A549 (cell line): ENCODE measurements around the gene MYO1C. TPM values are rescaled to one million over a fixed set of nuclear protein-coding genes. Genes with fewer than 3 reads are reported as not detected.

ENCODE experiments used
- ATAC-seq, 2 experiments: fragments of 200-7000 bp in 1 of 2; fragments of >200 bp in 1 of 2; cut with Nextera tagmentation in 1 of 2; cut with Tn5 transposase in 1 of 2; 3 replicates each; pipeline versions ENCODE4 v1.8.0 to v1.9.1; 2018 to 2020; ENCODE audit warnings: mild to moderate bottlenecking in 1 of 2, moderate library complexity in 1 of 2
- CTCF ChIA-PET: fragments of 300-600 bp; sonication (Branson Sonifier 250); formaldehyde crosslinking; extraction: SDS; loops from one replicate; lab custom pipeline; 2021; ENCODE audit warnings: antibody characterized with exemption, inconsistent platforms; lab: Yijun Ruan, JAX
- POLR2A ChIA-PET: fragments of 350-600 bp; formaldehyde crosslinking; extraction: SDS; loops from one replicate; lab custom pipeline; 2021; ENCODE audit warnings: antibody characterized with exemption, inconsistent platforms; lab: Yijun Ruan, JAX
- DNase-seq, 2 experiments: peaks; one replicate each; pipeline versions ENCODE4 v3.0.0 to v3.0.0-alpha.2; 2011 to 2016; ENCODE audit warnings: low read depth in 1 of 2, low spot score in 1 of 2
- FAIRE-seq: peaks from 2 replicates; lab custom pipeline; 2011; peaks lifted over from hg19 to GRCh38; lab: Jason Lieb, UNC
- H3K27ac ChIP-seq, 2 experiments: fragments of >200 bp; sonication (Bioruptor Twin); formaldehyde crosslinking; 3 replicates each; pipeline ENCODE4 v1.5.1; 2016 to 2017
- H3K4me1 ChIP-seq: fragments of >200 bp; sonication (Bioruptor Twin); formaldehyde crosslinking; 3 replicates; pipeline ENCODE4 v1.6.1; 2016
- H3K4me2 ChIP-seq: fragments of >200 bp; sonication (Bioruptor Twin); formaldehyde crosslinking; 3 replicates; pipeline ENCODE4 v1.6.1; 2016
- H3K4me3 ChIP-seq: fragments of >200 bp; sonication (Bioruptor Twin); formaldehyde crosslinking; 3 replicates; pipeline ENCODE4 v1.5.1; 2016
- H3K9me3 ChIP-seq: fragments of >200 bp; sonication (Bioruptor Twin); formaldehyde crosslinking; 3 replicates; pipeline ENCODE4 v1.6.1; 2016
- CHD2 ChIP-seq: fragments of 150-350 bp; IDR thresholded peaks from 2 replicates; pipeline ENCODE4 v1.6.1; 2014; ENCODE audit warnings: low read length; ENCODE audit not compliant: partially characterized antibody
- ESRRA ChIP-seq: fragments of 150-350 bp; IDR thresholded peaks from 2 replicates; pipeline ENCODE4 v1.6.1; 2014; ENCODE audit warnings: mild to moderate bottlenecking, low read length, borderline replicate concordance
- FOSB ChIP-seq: fragments of 250-450 bp; sonication (Bioruptor Pico); IDR thresholded peaks from 2 replicates; pipeline ENCODE4 v1.5.0; 2020; ENCODE audit warnings: mild to moderate bottlenecking, moderate library complexity
- FOSL2 ChIP-seq, 2 experiments: fragments of 450-650 bp in 1 of 2; fragments of >200 bp in 1 of 2; sonication (Bioruptor Twin) in 1 of 2; formaldehyde crosslinking; IDR thresholded peaks; 2 replicates each; pipeline versions ENCODE4 v1.5.0 to v1.6.1; 2016 to 2020; ENCODE audit warnings: mild to moderate bottlenecking in 1 of 2, moderate library complexity in 1 of 2
- GATA3 ChIP-seq: IDR thresholded peaks from 2 replicates; pipeline ENCODE4 v1.6.1; 2012; ENCODE audit warnings: borderline replicate concordance
- HDAC2 ChIP-seq: fragments of 200-600 bp; sonication (generic); IDR thresholded peaks from 2 replicates; pipeline ENCODE4 v1.6.1; 2016
- HES2 ChIP-seq: fragments of >200 bp; sonication (Bioruptor Twin); formaldehyde crosslinking; IDR thresholded peaks from 2 replicates; pipeline ENCODE4 v1.6.1; 2016
- JUN ChIP-seq, 2 experiments: fragments of >200 bp; sonication (Bioruptor Twin); formaldehyde crosslinking; IDR thresholded peaks; 2 replicates in 1 of 2; 3 replicates in 1 of 2; pipeline ENCODE4 v1.6.1; 2016 to 2017
- JUNB ChIP-seq: fragments of >200 bp; sonication (Bioruptor Twin); formaldehyde crosslinking; IDR thresholded peaks from 2 replicates; pipeline ENCODE4 v1.6.1; 2016
- KDM1A ChIP-seq: fragments of 200-600 bp; sonication (generic); IDR thresholded peaks from 2 replicates; pipeline ENCODE4 v1.6.1; 2016; ENCODE audit warnings: low read depth, mild to moderate bottlenecking
- MAX ChIP-seq: IDR thresholded peaks from 2 replicates; pipeline ENCODE4 v1.6.1; 2012
- MAZ ChIP-seq: fragments of 150-350 bp; IDR thresholded peaks from 2 replicates; pipeline ENCODE4 v1.6.1; 2014; ENCODE audit warnings: antibody characterized with exemption, low read depth, low read length, borderline replicate concordance
- MYC ChIP-seq: IDR thresholded peaks from 2 replicates; pipeline ENCODE4 v1.6.1; 2012; ENCODE audit warnings: mild to moderate bottlenecking, inconsistent platforms, low read length, improper control_type of control experiment, borderline replicate concordance
- NR3C1 ChIP-seq: fragments of >200 bp; sonication (Bioruptor Twin); formaldehyde crosslinking; IDR thresholded peaks from 3 replicates; pipeline ENCODE4 v1.6.1; 2017
- PHF8 ChIP-seq: fragments of 200-600 bp; sonication (generic); IDR thresholded peaks from 2 replicates; pipeline ENCODE4 v1.6.1; 2016; ENCODE audit warnings: low read depth, mild to moderate bottlenecking, antibody characterized with exemption, moderate library complexity, borderline replicate concordance
- RAD21 ChIP-seq, 2 experiments: fragments of >200 bp in 1 of 2; sonication (Bioruptor Twin) in 1 of 2; formaldehyde crosslinking in 1 of 2; IDR thresholded peaks in 1 of 2; conservative IDR thresholded peaks in 1 of 2; 2 replicates in 1 of 2; 3 replicates in 1 of 2; pipeline ENCODE4 v1.6.1; 2012 to 2018; ENCODE audit warnings: inconsistent platforms in 1 of 2
- RNF2 ChIP-seq: fragments of 200-600 bp; sonication (generic); IDR thresholded peaks from 2 replicates; pipeline ENCODE4 v1.6.1; 2016; ENCODE audit warnings: low read depth, mild to moderate bottlenecking, antibody characterized with exemption, moderate library complexity, borderline replicate concordance
- TP53 ChIP-seq: fragments of 250-450 bp; sonication (Bioruptor Pico); IDR thresholded peaks from 2 replicates; pipeline ENCODE4 v1.5.0; 2021; ENCODE audit warnings: mild to moderate bottlenecking, moderate library complexity
- USF2 ChIP-seq: fragments of 450-650 bp; IDR thresholded peaks from 2 replicates; pipeline ENCODE4 v1.6.1; 2014; ENCODE audit warnings: antibody characterized with exemption
- ZNF302 ChIP-seq: fragments of 250-450 bp; sonication (Bioruptor Pico); IDR thresholded peaks from 2 replicates; pipeline ENCODE4 v1.9.0; 2021; ENCODE audit warnings: inconsistent platforms, mild to moderate bottlenecking, moderate library complexity
- WGBS: methylation state at CpG from one replicate; pipeline ENCODE4 v1.1.6; 2017; ENCODE audit errors: missing lambda C conversion rate; 5-methylcytosine and 5-hydroxymethylcytosine counted together
- polyA plus RNA-seq, 4 experiments: library from polyadenylated mRNA; depleted of rRNA in 3 of 4; stranded (reverse); fragments of >200 nt; fragmentation: RNase III in 1 of 4; extraction: RNeasy Plus Mini Kit Qiagen cat#74134 plus additional on column Dnase treatment in 1 of 4; gene quantifications; 2 replicates in 3 of 4; 3 replicates in 1 of 4; pipeline ENCODE4 v1.2.3, GENCODE V29; 2011 to 2017

Gene MYO1C
- polyA plus RNA-seq, 2 of the 4 experiments (the other 2 are of a cell fraction), result 101 to 123 TPM

DNA sequence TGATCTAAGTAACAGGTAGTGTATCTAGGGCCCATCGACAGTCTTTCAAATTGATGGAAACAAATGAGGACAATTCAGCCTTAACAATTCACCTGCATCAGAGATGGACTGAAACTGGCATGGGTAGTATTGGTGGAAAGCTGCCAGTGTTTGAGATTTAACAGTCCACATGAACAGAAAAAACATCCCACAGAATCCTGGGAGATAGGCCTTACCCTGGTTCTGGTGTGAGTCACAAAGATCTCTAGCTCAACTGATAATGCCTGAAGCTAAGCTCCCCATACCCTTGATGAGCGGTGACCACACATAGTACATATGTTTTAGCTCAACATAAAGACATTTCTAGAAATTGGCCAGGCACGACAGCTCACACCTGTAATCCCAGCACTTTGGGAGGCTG lies 58.3 kb downstream of the MYO1C start:
- Histone ChIP-seq H3K27ac (no peak overlapping the region), H3K4me3 (no peak overlapping the region), H3K4me2 (no peak overlapping the region), H3K4me1 (peaks cover 13% of the 10 kb centered on the region), H3K9me3 (no peaks in the 10 kb centered on the region)
- FAIRE-seq (no peak), ATAC-seq (no peak), DNase-seq (no peak)
- CTCF ChIA-PET, result interaction anchor here (0.7 to 3.8 kb wide), 5 partner anchors 10 to 68 kb away, joined by 3 to 22 read pairs (median 4); no protein-coding TSS in a partner anchor
- POLR2A ChIA-PET, result no interaction called here
- TF ChIP-seq TP53 (CRISPR knock-in tag) (no peak), RAD21 (conservative IDR thresholded peaks at IDR 0.05 in 1 of 2, IDR thresholded peaks at IDR 0.05 in 1 of 2) (no peak), HDAC2 (no peak), MYC (no peak), JUNB (no peak), HES2 (no peak), ESRRA (no peak), CHD2 (no peak), USF2 (no peak), FOSB (no peak), RNF2 (no peak), GATA3 (no peak)
- WGBS, result 87% methylated on average over 3 of the region's 3 CpGs

- CTCF ChIA-PET, result interaction anchor here (0.6 to 3.8 kb wide), 2 partner anchors 49 to 66 kb away, joined by 3 to 22 read pairs; no protein-coding TSS in a partner anchor
- ATAC-seq (no peak), FAIRE-seq (peak; percentile 32), DNase-seq (no peak)
- no peak overlapping the region for H3K27ac ChIP-seq
- no peak overlapping the region for H3K4me2 ChIP-seq
- no peaks in the 10 kb centered on the region for H3K9me3 ChIP-seq
- H3K4me1 ChIP-seq, result no peaks in the 10 kb centered on the region
- TF ChIP-seq NR3C1 (no peak), MYC (no peak), MAZ (no peak)
- 89% methylated on average over 2 of the region's 2 CpGs for WGBS
- POLR2A ChIA-PET, result no interaction called here
- no peak overlapping the region for H3K4me3 ChIP-seq
Measured at GRCh38 chr17:1431631-1432104, 60.8 kb downstream of the MYO1C start.

DNA sequence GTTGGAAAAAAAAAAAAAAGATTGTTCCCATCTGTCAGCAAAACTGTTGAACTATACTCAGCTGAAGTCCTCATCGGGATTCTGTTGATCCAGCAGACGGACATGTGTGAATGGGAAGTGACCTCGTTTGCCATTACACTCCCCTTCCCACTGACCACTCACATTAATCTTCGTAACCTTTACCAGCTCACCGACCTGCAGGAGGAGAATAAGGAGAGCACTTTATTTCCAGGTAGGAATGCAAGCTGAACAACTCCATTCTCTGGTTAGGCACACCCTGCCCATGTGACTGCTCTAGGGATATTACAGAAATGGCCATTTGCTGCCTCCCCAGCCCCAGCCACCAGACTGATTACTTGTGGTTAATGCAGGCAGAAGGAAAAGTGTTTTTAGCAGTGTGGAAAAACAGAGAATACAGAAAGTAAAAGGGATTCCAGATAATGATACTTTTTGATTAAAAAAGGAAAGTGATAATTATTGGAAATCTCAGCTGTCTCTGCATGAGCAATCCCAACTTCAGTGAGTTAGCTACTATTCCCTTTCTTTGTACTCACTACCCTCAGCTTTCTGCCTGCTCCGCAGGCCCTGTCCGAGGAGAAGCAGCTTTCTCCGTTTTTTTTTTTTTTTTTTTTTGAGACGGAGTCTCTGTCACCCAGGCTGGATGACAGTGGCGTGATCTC lies 68.9 kb downstream of the MYO1C start:
- ATAC-seq (peak; percentile 35 to 37; a peak in 4 of 6 replicates), DNase-seq (no peak), FAIRE-seq (no peak)
- ChIA-PET CTCF (interaction anchor here (0.6 to 4.6 kb wide), 10 partner anchors 9 to 164 kb away, joined by 3 to 24 read pairs (median 4); no protein-coding TSS in a partner anchor), POLR2A (interaction anchor here (0.7 to 1.3 kb wide), 2 partner anchors 23 to 32 kb away, joined by 3 read pairs; partner anchors contain the start of gene YWHAE)
- WGBS, result 71% methylated on average over 10 of the region's 10 CpGs
- peak overlapping the region; percentile 2; the same call in 1 of the 3 replicates for H3K4me2 ChIP-seq
- H3K4me3 ChIP-seq, result no peak overlapping the region
- no peak overlapping the region; a peak in 1 of 6 replicates for H3K27ac ChIP-seq
- TF ChIP-seq JUN (IDR thresholded peaks at IDR 0.05) (0 out of 5 replicates have a peak, but pooled peaks of 1 of the 2 experiments have one; percentile 26), KDM1A (no peak), ZNF302 (CRISPR knock-in tag) (no peak)
- no peaks in the 10 kb centered on the region for H3K9me3 ChIP-seq
- peaks cover 22% of the 10 kb centered on the region for H3K4me1 ChIP-seq

DNA sequence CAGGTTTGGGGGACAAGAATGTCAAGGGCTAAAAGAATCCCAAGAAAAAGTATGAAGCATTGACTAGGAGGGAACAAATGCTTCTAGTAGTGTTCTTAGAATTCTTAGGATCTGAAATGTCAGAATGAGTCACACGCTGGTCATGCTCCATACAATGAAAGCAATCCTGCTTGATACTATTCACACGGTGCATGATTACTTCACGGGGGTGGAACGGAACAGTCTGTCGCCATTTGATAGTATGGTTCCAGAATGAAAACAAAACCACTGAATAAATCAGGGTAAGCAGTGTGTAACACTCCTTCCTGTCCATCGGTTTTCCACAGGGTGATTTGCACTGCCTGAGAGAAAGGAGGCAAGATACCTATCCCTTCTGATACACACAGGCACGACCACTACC lies 69.6 kb downstream of the MYO1C start:
- POLR2A ChIA-PET, result no interaction called here
- H3K27ac ChIP-seq, result no peak overlapping the region; a peak in 2 of 6 replicates
- H3K9me3 ChIP-seq, result no peaks in the 10 kb centered on the region
- ATAC-seq (peak; percentile 82 to 85), FAIRE-seq (peak; percentile 86), DNase-seq (peak; percentile 57 to 71)
- 36% methylated on average over 7 of the region's 7 CpGs for WGBS
- peaks cover 22% of the 10 kb centered on the region for H3K4me1 ChIP-seq
- H3K4me3 ChIP-seq, result no peak overlapping the region
- peak overlapping the region; percentile 9; the same call in 1 of the 3 replicates for H3K4me2 ChIP-seq
- CTCF ChIA-PET, result interaction anchor here (0.8 to 4.6 kb wide), 4 partner anchors 57 to 164 kb away, joined by 3 to 24 read pairs (median 3); no protein-coding TSS in a partner anchor
- no peak for TF ChIP-seq PHF8
- peak; percentile 49; the same call in 1 of the 2 replicates for TF ChIP-seq FOSL2 (IDR thresholded peaks at IDR 0.05)
- TF ChIP-seq FOSL2 (CRISPR knock-in tag; IDR thresholded peaks at IDR 0.05), result peak; percentile 81
- 0 out of 2 replicates have a peak, but pooled peaks have one; percentile 28 for TF ChIP-seq MAX
- TF ChIP-seq, all 56 proteins: peak for 2
